AG04450 (cell line): ENCODE results near the gene PTGR2. TPM values are rescaled to one million over a fixed set of nuclear protein-coding genes. Genes with fewer than 3 reads are reported as not detected.

Experiments used
- CTCF ChIA-PET: fragments of 300-600, 350-600 bp; formaldehyde crosslinking; extraction: SDS; loops from one replicate; lab custom pipeline; 2022; ENCODE audit warnings: antibody characterized with exemption, inconsistent platforms; lab: Charles Lee
- POLR2A ChIA-PET: fragments of 350-600 bp; formaldehyde crosslinking; extraction: SDS; loops from one replicate; lab custom pipeline; 2021; ENCODE audit warnings: antibody characterized with exemption, inconsistent platforms; lab: Yijun Ruan, JAX
- DNase-seq: peaks from one replicate; pipeline ENCODE4 v3.0.0-alpha.2; 2011; ENCODE audit warnings: low read depth, low spot score
- H3K27ac ChIP-seq: one replicate; pipeline ENCODE4 v1.5.1; 2012; ENCODE audit warnings: low read depth, low read length, control low read depth
- H3K27me3 ChIP-seq: one replicate; pipeline ENCODE4 v1.6.0; 2012; ENCODE audit warnings: low read length; ENCODE audit not compliant: control insufficient read depth, insufficient read depth
- H3K4me3 ChIP-seq: 2 replicates; pipeline ENCODE4 v1.5.1; 2011; ENCODE audit warnings: mild to moderate bottlenecking, low read depth, low read length, control low read depth
- H3K9me3 ChIP-seq: 2 replicates; pipeline ENCODE4 v1.5.1; 2012; ENCODE audit warnings: low read length; ENCODE audit not compliant: control insufficient read depth, insufficient read depth
- polyA plus RNA-seq: library from polyadenylated mRNA; depleted of rRNA; stranded (reverse); fragments of >200 nt; gene quantifications from 2 replicates; pipeline ENCODE4 v1.2.3, GENCODE V29; 2011
- TF ChIP-seq, protein P1 (sequence below): IDR thresholded peaks from 2 replicates; pipeline ENCODE4 v1.5.1; 2011; ENCODE audit warnings: low read depth, low read length, control low read depth, inconsistent platforms

The PTGR2 gene
- polyA plus RNA-seq, 1 experiment, result 6.9 TPM

DNA sequence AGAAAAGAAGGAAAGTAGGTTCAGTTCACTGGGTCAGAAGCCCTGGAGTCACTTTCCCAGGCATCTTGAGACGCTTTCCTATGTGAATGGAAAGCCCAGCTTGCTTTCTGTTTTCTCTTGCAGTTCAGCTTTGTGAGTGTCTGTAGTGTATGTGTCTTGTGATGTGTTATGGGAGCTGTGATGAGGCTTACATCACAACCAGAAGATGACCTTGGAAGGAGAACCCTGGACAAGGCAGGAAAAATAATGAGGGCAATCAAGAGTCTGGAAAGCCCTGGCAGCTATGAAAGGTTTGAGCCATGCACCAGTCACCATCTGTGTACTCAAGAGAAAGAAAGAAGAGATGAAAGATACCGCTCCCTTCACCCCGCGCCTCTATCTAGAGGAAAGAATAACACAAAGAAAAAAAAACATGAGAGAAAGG, 35.2 kb upstream of the PTGR2 start:
- no peaks in the 10 kb centered on the region for H3K9me3 ChIP-seq
- ChIA-PET POLR2A (no interaction called here), CTCF (interaction anchor here (0.9 kb wide), 1 partner anchor 30 kb away, joined by 3 read pairs; no protein-coding TSS in a partner anchor)
- no peaks in the 10 kb centered on the region for H3K27me3 ChIP-seq
- H3K27ac ChIP-seq, result no peak overlapping the region
- H3K4me3 ChIP-seq, result no peak overlapping the region
- no peak for DNase-seq
- TF ChIP-seq, protein P1, sequence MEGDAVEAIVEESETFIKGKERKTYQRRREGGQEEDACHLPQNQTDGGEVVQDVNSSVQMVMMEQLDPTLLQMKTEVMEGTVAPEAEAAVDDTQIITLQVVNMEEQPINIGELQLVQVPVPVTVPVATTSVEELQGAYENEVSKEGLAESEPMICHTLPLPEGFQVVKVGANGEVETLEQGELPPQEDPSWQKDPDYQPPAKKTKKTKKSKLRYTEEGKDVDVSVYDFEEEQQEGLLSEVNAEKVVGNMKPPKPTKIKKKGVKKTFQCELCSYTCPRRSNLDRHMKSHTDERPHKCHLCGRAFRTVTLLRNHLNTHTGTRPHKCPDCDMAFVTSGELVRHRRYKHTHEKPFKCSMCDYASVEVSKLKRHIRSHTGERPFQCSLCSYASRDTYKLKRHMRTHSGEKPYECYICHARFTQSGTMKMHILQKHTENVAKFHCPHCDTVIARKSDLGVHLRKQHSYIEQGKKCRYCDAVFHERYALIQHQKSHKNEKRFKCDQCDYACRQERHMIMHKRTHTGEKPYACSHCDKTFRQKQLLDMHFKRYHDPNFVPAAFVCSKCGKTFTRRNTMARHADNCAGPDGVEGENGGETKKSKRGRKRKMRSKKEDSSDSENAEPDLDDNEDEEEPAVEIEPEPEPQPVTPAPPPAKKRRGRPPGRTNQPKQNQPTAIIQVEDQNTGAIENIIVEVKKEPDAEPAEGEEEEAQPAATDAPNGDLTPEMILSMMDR, result no peak

DNA sequence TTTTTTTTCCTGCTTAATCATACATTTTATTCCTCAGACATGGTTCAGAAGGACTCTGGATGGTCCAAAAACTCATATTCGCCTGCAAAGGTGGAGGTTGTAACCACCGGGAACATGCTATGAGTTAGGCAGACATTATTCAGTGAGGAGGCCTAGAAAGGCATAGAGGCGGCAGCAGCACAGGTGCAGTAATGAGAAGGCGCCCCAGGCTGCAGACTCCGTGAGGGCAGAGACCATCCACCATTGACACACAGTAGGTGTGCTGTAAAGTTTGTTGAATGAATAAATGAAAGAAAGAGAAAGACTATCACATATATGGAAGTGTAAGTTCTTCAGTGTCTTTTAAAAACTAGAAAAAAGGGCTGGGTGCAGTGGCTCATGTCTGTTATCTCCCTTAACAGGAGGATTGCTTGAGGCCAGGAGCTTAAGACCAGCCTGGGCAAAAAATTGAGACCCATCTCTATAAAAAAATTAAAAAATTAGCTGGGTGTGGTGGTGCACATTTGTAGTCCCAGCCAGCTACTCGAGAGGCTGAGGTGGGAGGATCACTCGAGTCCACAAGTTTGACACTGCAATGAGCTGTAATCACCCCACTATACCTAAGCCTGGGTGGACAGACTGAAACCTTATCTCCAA, 34.5 kb upstream of the PTGR2 start:
- Histone ChIP-seq H3K4me3 (no peak overlapping the region), H3K9me3 (no peaks in the 10 kb centered on the region), H3K27ac (no peak overlapping the region), H3K27me3 (no peaks in the 10 kb centered on the region)
- POLR2A ChIA-PET, result no interaction called here
- CTCF ChIA-PET, result interaction anchor here (0.9 kb wide), 1 partner anchor 31 kb away, joined by 3 read pairs; no protein-coding TSS in a partner anchor
- DNase-seq, result no peak
- TF ChIP-seq, protein P1, result no peak

- CTCF ChIA-PET, result no interaction called here
- H3K4me3 ChIP-seq, result no peak overlapping the region
- H3K9me3 ChIP-seq, result no peaks in the 10 kb centered on the region
- H3K27me3 ChIP-seq, result no peaks in the 10 kb centered on the region
- no peak overlapping the region for H3K27ac ChIP-seq
- POLR2A ChIA-PET, result no interaction called here
- TF ChIP-seq, protein P1, result no peak
- DNase-seq, result no peak
These were observed 32.8 kb upstream of the PTGR2 start for GRCh38 chr14:73818821-73819220.

DNA sequence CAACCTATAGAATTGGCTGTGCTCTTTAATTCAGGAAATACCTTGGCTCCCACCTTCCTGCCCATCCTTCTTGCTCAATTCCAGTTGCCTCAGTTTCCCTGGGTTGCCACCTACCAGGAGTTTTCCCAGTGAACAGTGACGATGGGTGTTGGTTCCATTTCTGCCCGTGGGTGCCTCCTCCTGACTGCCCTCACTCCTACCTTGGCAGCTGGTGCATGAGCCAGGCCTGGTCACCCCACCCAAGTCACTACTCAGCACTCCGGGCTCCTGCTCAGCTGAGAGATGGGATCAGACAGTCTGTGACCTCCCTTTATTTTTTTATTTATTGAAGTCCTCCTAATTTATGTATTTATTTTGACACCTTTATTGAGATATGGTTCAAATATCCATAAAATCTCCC, 31.0 kb upstream of the PTGR2 start:
- TF ChIP-seq, protein P1, result no peak
- POLR2A ChIA-PET, result no interaction called here
- CTCF ChIA-PET, result no interaction called here

GRCh38 chr14:73823339-73823885, 28.2 kb upstream of the PTGR2 start:
- TF ChIP-seq, protein P1, result no peak
- POLR2A ChIA-PET, result no interaction called here

More for the DNA sequence above, 31.0 kb upstream of the PTGR2 start:
- no peak for DNase-seq
- Histone ChIP-seq H3K9me3 (no peaks in the 10 kb centered on the region), H3K27me3 (no peaks in the 10 kb centered on the region), H3K4me3 (no peak overlapping the region), H3K27ac (no peak overlapping the region)

More at GRCh38 chr14:73823339-73823885, 28.2 kb upstream of the PTGR2 start:
- Histone ChIP-seq H3K27me3 (no peaks in the 10 kb centered on the region), H3K9me3 (no peaks in the 10 kb centered on the region), H3K27ac (no peak overlapping the region), H3K4me3 (no peak overlapping the region)
- CTCF ChIA-PET, result interaction anchor here (0.6 to 1.1 kb wide), 2 partner anchors 14 to 151 kb away, joined by 3 to 6 read pairs; no protein-coding TSS in a partner anchor
- DNase-seq, result no peak
